MM.1S (cell line): ENCODE measurements around the gene TOR1AIP1.

Source experiments
- DNase-seq: peaks from one replicate; pipeline ENCODE4 v3.0.0-alpha.2; 2015
- H2AFZ ChIP-seq: fragments of 300-600 bp; sonication (generic); 2 replicates; pipeline ENCODE4 v1.6.0; 2016; ENCODE audit warnings: antibody characterized with exemption, low read length
- H3F3A ChIP-seq: fragments of 300-600 bp; sonication (generic); 2 replicates; pipeline ENCODE4 v1.6.1; 2016; ENCODE audit warnings: mild to moderate bottlenecking, antibody characterized with exemption, low read length, moderate library complexity, mixed read lengths; ENCODE audit not compliant: insufficient read depth
- H3K27ac ChIP-seq: fragments of 300-600 bp; sonication (generic); 2 replicates; pipeline ENCODE4 v1.5.1; 2016; ENCODE audit warnings: mild to moderate bottlenecking, low read length
- H3K27me3 ChIP-seq: fragments of 300-600 bp; sonication (generic); replicated peaks from 2 replicates; pipeline ENCODE4 v1.6.0; 2016; ENCODE audit warnings: low read length; ENCODE audit not compliant: insufficient read depth
- H3K36me3 ChIP-seq: fragments of 300-600 bp; sonication (generic); replicated peaks from 2 replicates; pipeline ENCODE4 v1.6.1; 2016; ENCODE audit warnings: mild to moderate bottlenecking, low read length, mixed read lengths; ENCODE audit not compliant: insufficient read depth
- H3K4me1 ChIP-seq: fragments of 300-600 bp; sonication (generic); 2 replicates; pipeline ENCODE4 v1.6.1; 2016; ENCODE audit warnings: low read length, mixed read lengths
- H3K4me2 ChIP-seq: fragments of 300-600 bp; sonication (generic); 2 replicates; pipeline ENCODE4 v1.6.0; 2016; ENCODE audit warnings: low read depth, low read length
- H3K4me3 ChIP-seq: fragments of 300-600 bp; sonication (generic); 2 replicates; pipeline ENCODE4 v1.5.1; 2016; ENCODE audit warnings: low read length, mixed read lengths
- H3K79me2 ChIP-seq: fragments of 300-600 bp; sonication (generic); 2 replicates; pipeline ENCODE4 v1.6.1; 2016; ENCODE audit warnings: mixed run types, low read length, mixed read lengths
- H3K9ac ChIP-seq: fragments of 300-600 bp; sonication (generic); 2 replicates; pipeline ENCODE4 v1.6.1; 2016; ENCODE audit warnings: low read length, mixed read lengths
- H3K9me2 ChIP-seq: fragments of 300-600 bp; sonication (generic); replicated peaks from 2 replicates; pipeline ENCODE4 v1.6.1; 2016; ENCODE audit warnings: mild to moderate bottlenecking, low read length, mixed read lengths; ENCODE audit not compliant: insufficient read depth
- H3K9me3 ChIP-seq: fragments of 300-600 bp; sonication (generic); replicated peaks from 2 replicates; pipeline ENCODE4 v1.6.1; 2016; ENCODE audit warnings: mild to moderate bottlenecking, low read length, mixed read lengths; ENCODE audit not compliant: insufficient read depth
- H4K20me1 ChIP-seq: fragments of 300-600 bp; sonication (generic); 2 replicates; pipeline ENCODE4 v1.6.1; 2016; ENCODE audit warnings: mild to moderate bottlenecking, low read length, moderate library complexity, mixed read lengths; ENCODE audit not compliant: insufficient read depth
- CTCF ChIP-seq: fragments of 300-600 bp; sonication (generic); IDR thresholded peaks from 2 replicates; pipeline ENCODE4 v1.5.1; 2016; ENCODE audit warnings: antibody characterized with exemption, low read length, mixed read lengths
- EZH2 ChIP-seq: fragments of 300-600 bp; sonication (generic); optimal IDR thresholded peaks from 2 replicates; pipeline ENCODE3; 2017; ENCODE audit warnings: low read depth, mild to moderate bottlenecking, antibody characterized with exemption, low read length, mixed read lengths
- EZH2phosphoT487 ChIP-seq: fragments of 300-600 bp; sonication (generic); IDR thresholded peaks from 2 replicates; pipeline ENCODE4 v1.6.1; 2018; ENCODE audit warnings: antibody characterized with exemption, low read length

Gene TOR1AIP1

GRCh38 chr1:179929955-179930798 is 48.1 kb downstream of the TOR1AIP1 start:
- no peak overlapping the region for H3K4me2 ChIP-seq
- H3K79me2 ChIP-seq: no peaks in the 10 kb centered on the region

GRCh38 chr1:179930867-179931266 is 48.8 kb downstream of the TOR1AIP1 start:
- H3K9me2 ChIP-seq: no peaks in the 10 kb centered on the region
- H3K4me3 ChIP-seq: no peak overlapping the region
- no peak overlapping the region for H3K4me2 ChIP-seq
- H3K36me3 ChIP-seq: no peaks in the 10 kb centered on the region
- DNase-seq: no peak
- no peak overlapping the region for H2AFZ ChIP-seq
- H3K27ac ChIP-seq: no peak overlapping the region
- no peaks in the 10 kb centered on the region for H3K9me3 ChIP-seq
- no peaks in the 10 kb centered on the region for H3K27me3 ChIP-seq
- no peaks in the 10 kb centered on the region for H3K79me2 ChIP-seq
- no peaks in the 10 kb centered on the region for H3F3A ChIP-seq
- TF ChIP-seq EZH2 (no peak), EZH2phosphoT487 (no peak), CTCF (no peak)
- H3K4me1 ChIP-seq: no peaks in the 10 kb centered on the region
- H4K20me1 ChIP-seq: no peaks in the 10 kb centered on the region
- no peak overlapping the region for H3K9ac ChIP-seq

More at GRCh38 chr1:179929955-179930798, 48.1 kb downstream of the TOR1AIP1 start:
- Histone ChIP-seq H3K4me3 (no peak overlapping the region), H3K9me2 (no peaks in the 10 kb centered on the region), H3K4me1 (no peaks in the 10 kb centered on the region), H4K20me1 (no peaks in the 10 kb centered on the region), H3K27me3 (no peaks in the 10 kb centered on the region), H3K27ac (no peak overlapping the region), H3F3A (no peaks in the 10 kb centered on the region), H3K36me3 (no peaks in the 10 kb centered on the region), H3K9ac (no peak overlapping the region), H3K9me3 (no peaks in the 10 kb centered on the region), H2AFZ (no peak overlapping the region)
- no peak for TF ChIP-seq EZH2phosphoT487
- no peak for TF ChIP-seq EZH2
- no peak for TF ChIP-seq CTCF
- no peak for DNase-seq

- no peak for DNase-seq
- H3K79me2 ChIP-seq: no peaks in the 10 kb centered on the region
- H3K4me2 ChIP-seq: no peak overlapping the region
- no peaks in the 10 kb centered on the region for H3K27me3 ChIP-seq
- no peak overlapping the region for H3K9ac ChIP-seq
- no peaks in the 10 kb centered on the region for H3K9me2 ChIP-seq
- no peak for TF ChIP-seq CTCF
- TF ChIP-seq EZH2: no peak
- no peak for TF ChIP-seq EZH2phosphoT487
- no peak overlapping the region for H3K27ac ChIP-seq
- no peaks in the 10 kb centered on the region for H4K20me1 ChIP-seq
- no peak overlapping the region for H3K4me3 ChIP-seq
- H3K4me1 ChIP-seq: no peaks in the 10 kb centered on the region
- no peaks in the 10 kb centered on the region for H3K9me3 ChIP-seq
- H3F3A ChIP-seq: no peaks in the 10 kb centered on the region
- H2AFZ ChIP-seq: no peak overlapping the region
- no peaks in the 10 kb centered on the region for H3K36me3 ChIP-seq
Observed at GRCh38 chr1:179933219-179933618, 51.1 kb downstream of the TOR1AIP1 start.
